Psoas muscle (tissue), 8 donors: Measurements from ENCODE around the gene CABP5. TPM values are rescaled to one million over a fixed set of nuclear protein-coding genes. Genes with fewer than 3 reads are reported as not detected.

Source experiments
- ATAC-seq, 4 donors: fragments of 200-7000 bp; cut with Tn5 transposase; one replicate each; pipeline ENCODE4 v1.9.1; 2020; ENCODE audit warnings: moderate library complexity in 3 of 4, mild to moderate bottlenecking in 2 of 4
- DNase-seq, 2 donors: peaks; one replicate each; pipeline ENCODE4 v3.0.0-alpha.2; 2020
- H3K27ac ChIP-seq: fragments of 200-600 bp; one replicate; pipeline ENCODE4 v1.8.0; 2022
- H3K27me3 ChIP-seq, 3 donors: fragments of 200-600 bp in 1 of 3; one replicate each; pipeline versions ENCODE4 v1.6.1 to v1.8.0; 2013 to 2022; ENCODE audit warnings: low read length in 2 of 3, mild to moderate bottlenecking in 2 of 3, moderate library complexity in 1 of 3; ENCODE audit not compliant: insufficient read depth in 3 of 3
- H3K36me3 ChIP-seq, 2 donors: fragments of 200-600 bp in 1 of 2; one replicate each; pipeline versions ENCODE4 v1.6.1 to v1.8.0; 2013 to 2022; ENCODE audit warnings: low read depth in 1 of 2, mild to moderate bottlenecking in 1 of 2, moderate library complexity in 1 of 2; ENCODE audit not compliant: insufficient read depth in 1 of 2
- H3K4me1 ChIP-seq: fragments of 200-600 bp; one replicate; pipeline ENCODE4 v1.8.0; 2022
- H3K4me3 ChIP-seq: fragments of 200-600 bp; one replicate; pipeline ENCODE4 v1.8.0; 2022; ENCODE audit warnings: mild to moderate bottlenecking
- H3K9me3 ChIP-seq: fragments of 200-600 bp; one replicate; pipeline ENCODE4 v1.8.0; 2022
- WGBS, 3 donors: extraction: QIAGEN DNeasy Blood & Tissue Kit; methylation state at CpG; one replicate each; pipeline versions ENCODE4 v1.1.6 to v1.1.7; 2013; 5-methylcytosine and 5-hydroxymethylcytosine counted together
- intact Hi-C, 2 donors: fragments of 100-400 bp; cut with DNase I; formaldehyde crosslinking; loops; one replicate each; pipeline versions ENCODE4 v1.11.0 to v1.14.2; 2022
- polyA plus RNA-seq, 3 donors: library from polyadenylated mRNA; stranded (reverse); fragments of 200-250 nt; gene quantifications; one replicate each; pipeline ENCODE4 v1.2.3, GENCODE V29; 2013
- total RNA-seq, 4 donors: library from RNA; stranded (reverse); fragmentation: NEBNext Ultra II Directional in 2 of 4; extraction: Animal tissue kit (Norgen Biotek cat#: 25700) in 2 of 4; gene quantifications; one replicate each; pipeline versions ENCODE4 v1.2.1 to v1.2.4, GENCODE V29; 2021 to 2023
- TF ChIP-seq, protein P1 (sequence below): fragments of 200-600 bp; IDR thresholded peaks from one replicate; pipeline ENCODE4 v1.8.0; 2022; ENCODE audit warnings: antibody characterized with exemption
- donor health status: healthy with polysubstance abuse.
- donor health status: DM: no; HTN: no; CAD: no; lungs with moderate emphysema.
- donor health status: Bipolar disorder and iron deficiency.
- donor health status: healthy.
- donor health status: DM: yes; HTN: yes; CAD: no.
- donor health status: DM: no; HTN: no; CAD: no.
- donor health status: DM: no; HTN: no; CAD: no.
- donor health status: DM: yes; HTN: yes; CAD: no.

CABP5 gene
- total and polyA plus RNA-seq, 7 donors: 0.18 TPM; not detected in 6

DNA sequence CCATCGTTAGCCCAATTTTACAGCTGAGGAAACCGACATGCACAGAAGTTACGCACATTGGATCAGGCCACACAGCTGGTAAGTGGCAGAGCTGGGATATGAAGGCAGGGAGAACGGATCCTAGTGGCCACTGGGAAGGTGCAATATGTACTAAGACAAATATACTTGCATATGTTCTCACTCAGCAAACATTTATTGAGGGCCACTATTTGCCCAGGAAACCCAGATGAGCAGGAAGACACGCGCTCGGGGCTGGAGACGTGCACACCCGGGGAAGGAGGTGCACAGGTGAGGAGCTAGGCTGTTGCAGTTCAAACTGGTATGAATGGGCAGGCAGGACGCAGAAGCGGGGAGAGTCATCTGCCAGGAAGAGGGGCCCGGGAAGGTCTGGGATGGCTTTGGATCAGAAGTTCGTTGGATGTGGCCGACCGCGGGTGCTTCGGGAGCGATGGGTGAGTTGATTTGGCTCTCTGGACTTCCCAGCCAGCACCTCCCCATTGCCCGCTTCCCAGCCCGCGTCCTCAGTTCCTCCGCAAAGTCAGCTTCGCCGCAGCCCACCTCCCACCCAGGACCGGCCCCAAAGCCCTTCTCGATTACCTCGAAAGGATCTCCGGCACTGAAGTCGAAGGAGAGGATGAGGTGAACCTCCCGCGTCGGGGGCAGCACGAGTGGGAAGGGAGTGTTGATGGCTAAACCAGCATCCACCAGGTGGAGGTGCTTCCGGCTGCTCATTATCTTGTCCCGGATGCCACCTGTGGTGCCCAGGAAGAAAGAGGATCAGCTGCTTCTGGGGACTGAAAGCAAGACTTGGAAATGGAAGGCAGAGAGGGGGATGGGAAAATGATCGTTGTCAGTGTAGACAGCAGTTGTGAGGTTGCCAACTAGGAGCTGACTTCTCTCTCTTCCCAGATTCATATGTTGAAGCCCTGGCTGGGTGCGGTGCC, 17.8 kb upstream of the CABP5 start:
- 60 to 68% (median 67%) methylated on average over 35 to 37 of the region's 37 CpGs for WGBS, 3 donors
- Histone ChIP-seq H3K27me3 (no peaks in the 10 kb centered on the region), H3K27ac (no peak overlapping the region), H3K36me3 (peaks cover 4 to 90% of the 10 kb centered on the region in 2 donors), H3K4me1 (no peaks in the 10 kb centered on the region), H3K4me3 (no peak overlapping the region), H3K9me3 (no peaks in the 10 kb centered on the region)
- TF ChIP-seq, protein P1, sequence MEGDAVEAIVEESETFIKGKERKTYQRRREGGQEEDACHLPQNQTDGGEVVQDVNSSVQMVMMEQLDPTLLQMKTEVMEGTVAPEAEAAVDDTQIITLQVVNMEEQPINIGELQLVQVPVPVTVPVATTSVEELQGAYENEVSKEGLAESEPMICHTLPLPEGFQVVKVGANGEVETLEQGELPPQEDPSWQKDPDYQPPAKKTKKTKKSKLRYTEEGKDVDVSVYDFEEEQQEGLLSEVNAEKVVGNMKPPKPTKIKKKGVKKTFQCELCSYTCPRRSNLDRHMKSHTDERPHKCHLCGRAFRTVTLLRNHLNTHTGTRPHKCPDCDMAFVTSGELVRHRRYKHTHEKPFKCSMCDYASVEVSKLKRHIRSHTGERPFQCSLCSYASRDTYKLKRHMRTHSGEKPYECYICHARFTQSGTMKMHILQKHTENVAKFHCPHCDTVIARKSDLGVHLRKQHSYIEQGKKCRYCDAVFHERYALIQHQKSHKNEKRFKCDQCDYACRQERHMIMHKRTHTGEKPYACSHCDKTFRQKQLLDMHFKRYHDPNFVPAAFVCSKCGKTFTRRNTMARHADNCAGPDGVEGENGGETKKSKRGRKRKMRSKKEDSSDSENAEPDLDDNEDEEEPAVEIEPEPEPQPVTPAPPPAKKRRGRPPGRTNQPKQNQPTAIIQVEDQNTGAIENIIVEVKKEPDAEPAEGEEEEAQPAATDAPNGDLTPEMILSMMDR: no peak
- no peak for DNase-seq
- intact Hi-C loops: no loop called here
- no peak for ATAC-seq

- H3K27me3 ChIP-seq: no peaks in the 10 kb centered on the region
- intact Hi-C loops: no loop called here
- 91 to 95% (median 94%) methylated on average over 5 of the region's 5 CpGs for WGBS, 3 donors
- ATAC-seq (no peak), DNase-seq (no peak)
- no peak overlapping the region for H3K4me3 ChIP-seq
- H3K9me3 ChIP-seq: no peaks in the 10 kb centered on the region
- no peak overlapping the region for H3K27ac ChIP-seq
- TF ChIP-seq, protein P1: no peak
- H3K4me1 ChIP-seq: no peaks in the 10 kb centered on the region
- H3K36me3 ChIP-seq: peaks cover 4 to 87% of the 10 kb centered on the region in 2 donors
Measured at GRCh38 chr19:48060381-48060780, 16.5 kb upstream of the CABP5 start.

DNA sequence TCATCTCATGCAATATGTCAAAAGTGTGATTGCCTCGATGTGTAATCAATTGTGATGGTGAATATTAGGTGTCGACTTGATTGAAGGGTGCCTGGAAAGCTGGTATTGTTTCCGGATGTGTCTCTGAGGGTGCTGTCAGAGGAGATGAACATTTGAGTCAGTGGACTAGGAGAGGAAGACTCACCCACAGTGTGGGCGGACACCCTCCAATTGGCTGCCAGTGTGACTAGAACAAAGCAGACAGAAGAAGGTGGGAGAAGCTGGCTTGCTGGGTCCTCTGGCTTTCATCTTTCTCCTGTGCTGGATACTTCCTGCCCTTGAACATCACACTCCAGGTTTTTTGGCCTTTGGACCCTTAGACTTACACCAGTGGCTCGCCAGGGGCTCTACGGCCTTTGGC, 15.5 kb upstream of the CABP5 start:
- TF ChIP-seq, protein P1: no peak
- peaks cover 0 to 87% of the 10 kb centered on the region in 2 donors for H3K36me3 ChIP-seq
- WGBS, 3 donors: 93 to 94% (median 94%) methylated on average over 6 of the region's 6 CpGs
- intact Hi-C loops: no loop called here
- no peak for ATAC-seq
- H3K9me3 ChIP-seq: no peaks in the 10 kb centered on the region
- H3K4me1 ChIP-seq: no peaks in the 10 kb centered on the region
- no peak overlapping the region for H3K27ac ChIP-seq
- DNase-seq: no peak
- no peak overlapping the region for H3K4me3 ChIP-seq
- no peaks in the 10 kb centered on the region for H3K27me3 ChIP-seq

GRCh38 chr19:48053856-48054255, 10.0 kb upstream of the CABP5 start:
- Histone ChIP-seq H3K27me3 (no peaks in the 10 kb centered on the region), H3K4me1 (no peaks in the 10 kb centered on the region), H3K27ac (no peak overlapping the region), H3K36me3 (peaks cover 2 to 94% of the 10 kb centered on the region in 2 donors), H3K9me3 (no peaks in the 10 kb centered on the region), H3K4me3 (no peak overlapping the region)
- 83 to 91% (median 86%) methylated on average over 5 of the region's 5 CpGs for WGBS, 3 donors
- DNase-seq (no peak), ATAC-seq (no peak)
- TF ChIP-seq, protein P1: no peak
- intact Hi-C loops: no loop called here
